ENCODE results near the gene KLK12.

Gene KLK12

DNA sequence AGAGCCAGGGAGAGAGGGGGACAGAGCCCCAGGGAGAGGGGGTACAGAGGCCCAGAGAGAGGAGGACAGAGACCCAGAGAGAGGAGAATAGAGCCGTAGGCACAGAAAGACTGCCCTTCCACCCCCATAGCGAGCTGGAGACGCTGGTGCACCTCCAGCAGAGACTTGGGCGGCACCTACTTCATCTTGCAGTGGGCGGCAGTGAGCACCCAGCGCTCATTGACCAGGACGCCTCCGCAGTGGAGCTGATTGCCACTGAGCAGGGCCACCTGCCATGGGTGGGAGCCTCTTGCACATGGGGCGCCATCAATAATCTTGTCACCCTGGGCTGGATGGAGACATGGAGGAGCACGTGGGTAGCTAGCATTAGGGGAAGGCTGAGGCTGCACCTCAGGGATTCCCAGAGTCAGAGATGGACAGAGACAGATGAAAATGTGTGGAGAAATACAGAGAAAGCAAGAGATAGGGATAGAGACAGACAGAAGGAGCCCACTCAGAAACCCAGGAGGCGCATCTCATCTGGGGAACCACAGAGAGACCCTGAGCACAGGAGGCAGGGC, 53.1 kb downstream of the KLK12 start:
- no peak for DNase-seq

- no peak for DNase-seq
These were observed 54.6 kb downstream of the KLK12 start for GRCh38 chr19:50980208-50980607.

DNA sequence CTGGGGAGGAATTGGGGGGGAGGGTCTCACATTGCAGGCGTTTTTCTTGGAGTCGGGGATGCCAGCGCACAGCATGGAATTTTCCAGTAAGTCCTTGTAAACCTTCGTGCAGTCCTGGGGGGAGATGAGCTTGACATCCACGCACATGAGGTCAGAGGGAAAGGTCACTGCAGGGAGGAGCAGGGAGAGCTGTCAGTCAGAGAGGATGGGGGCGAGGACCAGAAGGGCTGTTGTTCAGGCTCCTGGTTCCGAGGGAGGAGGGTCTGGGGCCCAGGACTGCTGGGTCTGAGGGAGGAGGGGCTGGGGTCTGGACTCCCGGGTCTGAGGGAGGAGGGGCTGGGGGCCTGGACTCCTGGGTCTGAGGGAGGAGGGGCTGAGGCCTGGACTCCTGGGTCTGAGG, 55.0 kb downstream of the KLK12 start:
- DNase-seq = no peak

All from fibroblast of skin of abdomen (primary cell).